ENCODE results near the gene ZNF628.
"Not testable (repeated sequence)": the region's sequence is repeated elsewhere in the genome, so short reads cannot be mapped to it uniquely, and the experiment has no call there.

The ZNF628 gene

DNA sequence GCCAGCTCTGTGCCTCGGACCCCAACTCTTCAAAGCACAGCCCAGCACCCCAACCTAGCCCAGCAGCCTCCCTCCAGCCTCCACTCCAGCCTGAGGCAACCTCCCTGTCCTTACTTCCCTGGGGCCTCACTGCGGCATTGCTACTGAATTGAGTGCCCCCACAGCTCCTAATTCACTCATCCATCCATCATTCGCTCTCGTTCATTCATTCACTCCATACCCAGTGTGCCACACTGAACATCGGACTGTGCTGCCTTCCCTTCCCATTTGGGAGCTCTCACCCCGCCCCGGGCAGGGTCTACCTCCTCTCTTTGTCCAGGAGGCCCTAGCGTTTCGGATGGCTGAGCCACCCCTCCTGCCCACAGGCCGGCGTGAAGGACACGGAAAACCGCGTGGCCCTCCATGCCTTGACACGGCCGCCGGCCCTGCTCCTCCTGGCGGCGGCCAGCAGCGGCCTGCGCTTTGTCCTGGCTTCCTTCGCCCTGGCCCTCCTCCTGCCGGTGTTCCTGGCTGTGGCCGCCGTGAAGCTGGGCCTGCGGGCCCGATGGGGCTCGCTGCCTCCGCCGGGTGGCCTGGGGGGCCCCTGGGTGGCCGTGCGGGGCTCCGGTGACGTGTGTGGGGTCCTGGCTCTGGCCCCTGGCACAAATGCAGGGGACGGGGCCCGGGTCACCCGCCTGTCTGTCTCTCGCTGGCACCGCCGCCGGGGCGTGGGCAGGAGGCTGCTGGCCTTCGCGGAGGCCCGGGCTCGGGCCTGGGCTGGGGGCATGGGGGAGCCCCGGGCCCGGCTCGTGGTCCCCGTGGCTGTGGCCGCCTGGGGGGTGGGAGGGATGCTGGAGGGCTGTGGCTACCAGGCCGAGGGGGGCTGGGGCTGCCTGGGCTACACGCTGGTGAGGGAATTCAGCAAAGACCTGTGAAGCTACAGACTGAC is 9.9 kb downstream of the ZNF628 start:
- DNase-seq = no peak

GRCh38 chr19:55486971-55487923 is 10.8 kb downstream of the ZNF628 start:
- peak; percentile 92 for DNase-seq

DNA sequence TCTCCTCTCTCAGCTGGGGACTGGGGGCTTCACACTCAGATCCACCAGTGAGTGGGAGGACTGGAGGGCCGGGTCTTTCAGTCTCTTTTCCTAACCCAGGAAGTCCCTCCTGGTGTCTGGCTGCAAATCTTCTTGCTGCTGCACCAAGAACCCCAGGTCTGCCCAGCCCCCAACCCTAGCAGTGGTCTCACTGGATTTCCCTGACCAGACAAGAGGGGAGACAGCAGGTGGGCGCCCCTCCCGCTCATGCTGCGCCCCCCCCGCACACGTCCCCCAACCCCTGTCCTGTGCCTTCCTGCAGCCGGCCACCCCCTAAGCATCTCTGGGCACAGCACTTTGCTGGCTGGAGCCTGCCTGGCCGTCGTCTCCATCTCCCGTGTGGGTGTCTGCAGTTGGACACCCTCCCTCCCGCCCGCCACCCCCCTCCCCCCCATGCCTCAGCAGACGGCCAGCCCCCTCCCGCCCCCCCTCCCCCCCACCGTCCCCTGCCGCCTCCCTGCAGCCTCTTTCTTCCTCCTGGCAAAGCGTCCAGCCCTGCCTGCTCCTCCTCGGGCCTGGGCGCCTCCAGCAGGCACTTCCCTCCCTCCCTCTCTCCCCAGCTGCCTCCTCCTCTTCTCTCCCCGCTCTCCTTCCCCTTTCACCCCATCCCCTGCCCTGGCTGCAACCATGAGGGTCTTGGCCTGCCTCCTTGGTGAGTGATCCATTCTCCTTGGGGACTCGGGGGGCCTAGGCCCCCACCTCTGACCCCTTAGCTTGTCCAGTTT is 11.7 kb downstream of the ZNF628 start, which contains the start of gene SSC5D:
SSC5D (plus strand) TSS at position 513 of the 764 bp plus-strand sequence; CDS start at position 667, 154 bp downstream.
- DNase-seq = no peak

DNA sequence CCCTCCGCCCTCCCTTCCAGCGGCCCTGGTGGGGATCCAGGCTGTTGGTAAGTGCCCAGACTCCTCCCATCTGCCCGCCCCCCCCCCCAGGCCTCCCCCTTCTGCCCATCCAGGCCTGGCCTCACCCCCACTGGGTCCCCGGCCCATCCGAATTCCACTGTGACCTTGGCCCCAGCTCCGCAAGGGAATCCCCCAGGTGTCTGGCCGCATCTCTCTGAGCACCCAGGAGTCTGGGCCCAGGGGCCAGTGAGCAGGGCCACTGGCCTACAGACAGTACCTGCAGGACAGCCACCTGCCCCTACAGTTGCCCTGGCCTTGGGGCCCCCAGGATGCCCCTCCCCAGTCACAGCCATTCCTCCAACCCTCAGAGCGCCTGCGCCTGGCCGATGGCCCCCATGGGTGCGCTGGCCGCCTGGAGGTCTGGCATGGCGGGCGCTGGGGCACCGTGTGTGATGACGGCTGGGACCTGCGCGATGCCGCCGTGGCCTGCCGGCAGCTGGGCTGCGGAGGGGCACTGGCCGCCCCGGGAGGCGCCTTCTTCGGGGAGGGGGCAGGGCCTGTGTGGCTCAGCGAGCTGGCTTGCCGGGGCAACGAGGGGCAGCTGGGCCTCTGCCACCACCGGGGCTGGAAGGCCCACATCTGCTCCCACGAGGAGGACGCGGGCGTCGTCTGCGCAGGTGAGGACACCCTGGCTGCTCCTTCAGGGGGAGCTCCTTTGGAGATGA is 12.7 kb downstream of the ZNF628 start:
- DNase-seq = no peak

GRCh38 chr19:55489711-55490477 is 13.5 kb downstream of the ZNF628 start:
- no peak for DNase-seq

- DNase-seq = no peak
Observed at GRCh38 chr19:55490478-55491432, 14.3 kb downstream of the ZNF628 start.

DNA sequence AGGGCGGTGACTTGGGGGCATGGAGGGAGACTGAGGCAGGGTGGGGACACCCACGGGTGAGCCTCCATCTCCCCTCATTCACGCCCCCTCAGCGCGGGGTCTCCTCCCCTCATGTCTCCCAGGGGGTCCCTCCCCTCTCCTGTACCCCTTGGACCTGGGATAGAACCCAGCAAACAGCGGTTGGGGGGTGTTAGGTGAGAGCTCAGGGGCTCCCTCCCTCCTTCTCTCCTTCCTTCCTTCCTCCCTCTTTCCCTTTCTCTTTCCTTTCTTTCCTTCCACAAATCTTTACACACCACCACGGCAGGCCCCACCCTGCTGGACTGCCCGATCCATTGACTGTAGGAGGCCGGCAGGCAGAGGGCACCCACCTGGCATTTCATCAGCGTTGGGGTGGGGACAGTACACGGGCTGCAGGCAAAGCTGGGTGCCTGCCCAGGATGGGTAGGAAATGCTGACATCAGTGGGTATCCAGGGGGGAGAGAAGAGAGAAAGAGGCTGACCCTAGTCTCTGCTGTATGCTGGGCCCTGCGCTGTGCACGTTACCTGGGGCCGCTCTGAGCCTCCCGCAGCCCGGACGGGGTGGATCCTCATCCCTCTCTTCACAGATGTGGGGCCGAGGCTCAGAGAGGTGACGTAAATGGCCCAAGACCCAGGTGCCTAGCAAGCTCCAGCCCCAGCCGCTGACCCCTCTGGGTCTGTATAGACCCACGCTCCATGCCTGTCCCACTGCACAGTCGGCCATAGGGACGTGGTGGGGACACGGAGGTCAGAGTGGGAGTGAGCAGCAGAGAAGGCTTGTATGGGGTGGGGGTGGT is 15.3 kb downstream of the ZNF628 start:
- DNase-seq = no peak

GRCh38 chr19:55492362-55492944 is 16.0 kb downstream of the ZNF628 start:
- no peak for DNase-seq

DNA sequence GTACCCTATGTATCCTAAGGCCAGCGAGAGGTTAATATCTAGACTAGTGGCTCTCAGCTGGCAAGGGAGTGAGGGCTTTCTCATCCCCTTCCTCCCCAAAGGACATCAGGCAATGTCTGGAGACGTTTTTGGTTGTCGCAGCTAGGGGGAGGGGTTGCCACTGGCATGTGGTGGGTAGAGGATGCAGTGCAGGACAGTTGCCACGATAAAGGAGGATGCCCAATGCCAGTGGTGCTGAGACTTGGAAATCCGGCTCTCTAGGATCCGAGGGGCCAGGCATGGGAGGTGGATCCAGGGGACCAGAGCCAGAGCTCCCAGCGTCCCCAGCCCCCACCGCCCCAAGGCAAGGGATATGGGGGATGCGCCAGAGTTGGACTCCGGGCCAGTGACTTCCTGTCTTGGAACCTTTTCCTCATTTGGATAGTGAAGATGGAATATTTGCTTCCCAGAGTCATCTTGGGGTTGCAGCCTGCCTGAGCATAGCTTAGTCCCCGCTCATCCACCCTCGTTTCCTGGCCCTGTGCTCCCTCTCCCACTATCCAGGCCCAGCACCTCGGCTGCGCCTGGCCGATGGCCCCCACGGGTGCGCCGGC is 16.7 kb downstream of the ZNF628 start:
- no peak for DNase-seq

DNA sequence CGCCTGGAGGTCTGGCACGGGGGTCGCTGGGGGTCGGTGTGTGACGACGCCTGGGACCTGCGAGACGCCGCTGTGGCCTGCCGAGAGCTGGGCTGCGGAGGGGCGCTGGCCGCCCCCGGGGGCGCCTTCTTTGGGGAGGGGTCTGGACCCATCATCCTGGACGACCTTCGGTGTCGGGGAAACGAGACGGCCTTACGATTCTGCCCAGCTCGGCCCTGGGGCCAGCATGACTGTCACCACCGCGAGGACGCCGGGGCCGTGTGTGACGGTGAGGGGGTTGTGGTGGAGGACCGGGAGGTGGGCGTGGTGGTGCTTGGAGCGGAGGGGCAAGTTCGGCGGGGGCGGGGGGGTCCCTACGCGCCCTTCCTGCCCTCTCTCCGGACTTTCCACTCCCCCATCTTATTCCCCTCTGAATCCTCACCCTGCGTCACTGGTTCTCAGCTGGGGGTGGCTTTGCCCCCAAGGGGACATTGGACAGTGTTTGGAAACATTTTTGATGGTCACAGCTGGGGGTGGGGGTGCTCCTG is 17.3 kb downstream of the ZNF628 start:
- DNase-seq = no peak

GRCh38 chr19:55494172-55494761 is 17.9 kb downstream of the ZNF628 start:
- peak; percentile 76 for DNase-seq

DNA sequence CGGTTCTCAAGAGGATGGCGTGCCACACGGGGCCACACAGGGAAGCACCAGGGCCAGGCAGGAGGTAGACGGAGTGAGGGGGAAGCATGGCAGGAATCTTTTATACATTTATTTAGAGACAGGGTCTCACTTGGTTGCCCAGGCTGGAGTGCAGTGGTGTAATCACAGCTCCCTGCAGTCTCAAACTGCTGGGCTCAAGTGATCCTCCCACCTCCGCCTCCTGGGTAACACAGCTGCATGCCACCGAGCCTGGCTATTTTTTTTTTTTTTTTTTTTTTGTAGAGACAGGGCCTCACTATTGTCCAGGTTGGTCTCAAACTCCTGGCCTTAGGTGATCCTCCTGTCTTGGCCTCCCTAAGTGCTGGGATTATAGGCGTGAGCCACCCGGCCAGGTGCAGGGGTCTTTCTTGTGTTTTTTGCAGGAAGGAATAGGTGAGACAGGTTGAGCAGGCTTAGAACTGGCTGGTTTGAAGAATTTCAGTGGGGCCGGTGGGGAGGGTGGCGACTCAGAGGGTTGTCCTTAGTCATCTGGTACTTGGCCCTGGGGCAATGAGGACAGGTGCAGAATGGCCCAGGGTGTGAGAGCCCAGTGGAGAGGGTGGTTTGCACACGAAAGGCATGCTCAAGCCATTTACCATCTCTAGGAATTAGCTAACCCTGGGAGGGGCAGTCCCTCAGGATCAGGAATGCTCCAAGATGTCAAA is 19.4 kb downstream of the ZNF628 start:
- DNase-seq = no peak

DNA sequence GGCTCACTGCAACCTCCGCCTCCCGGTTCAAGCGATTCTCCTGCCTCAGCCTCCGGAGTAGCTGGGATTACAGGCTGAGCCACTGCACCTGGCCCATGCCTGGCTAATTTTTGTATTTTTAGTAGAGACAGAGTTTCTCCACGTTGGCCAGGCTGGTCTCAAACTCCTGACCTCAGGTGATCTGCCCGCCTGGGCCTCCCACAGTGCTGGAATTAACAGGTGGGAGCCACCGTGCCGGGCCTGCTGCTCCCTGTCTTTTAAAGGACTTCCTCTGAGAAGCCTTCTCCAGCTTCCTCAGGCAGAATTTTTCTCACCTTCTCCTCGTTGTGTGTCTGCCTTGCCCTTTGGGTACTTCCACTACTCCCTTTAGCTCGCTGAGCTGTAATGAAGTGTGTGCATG is 20.4 kb downstream of the ZNF628 start:
- DNase-seq = not testable (repeated sequence)

DNA sequence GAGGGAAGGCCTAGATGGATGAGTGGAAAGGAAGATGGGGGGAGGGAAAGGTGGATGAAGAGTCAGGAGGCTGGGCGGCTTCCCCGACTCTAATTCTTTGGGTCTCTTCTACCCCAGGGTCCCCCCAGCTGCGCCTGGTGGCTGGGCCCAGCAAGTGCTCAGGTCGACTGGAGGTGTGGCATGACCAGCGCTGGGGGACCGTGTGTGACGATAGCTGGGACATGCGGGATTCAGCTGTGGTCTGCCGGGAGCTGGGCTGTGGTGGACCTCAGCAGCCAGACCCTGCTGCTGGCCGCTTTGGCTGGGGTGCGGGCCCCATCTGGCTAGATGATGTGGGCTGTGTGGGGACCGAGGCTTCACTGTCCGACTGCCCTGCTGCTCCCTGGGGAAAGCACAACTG is 21.3 kb downstream of the ZNF628 start:
- DNase-seq = no peak

GRCh38 chr19:55498246-55498840 is 21.9 kb downstream of the ZNF628 start:
- no peak for DNase-seq

GRCh38 chr19:55500368-55500952 is 24.0 kb downstream of the ZNF628 start:
- DNase-seq = no peak

All from kidney glomerular epithelial cell (primary cell).